SIG-M5 treated with dmso at 0.1 percent for 504 hours (cell line): ENCODE results near the gene LRTM2.

Experiments used
- DNase-seq: peaks from one replicate; lab custom pipeline; 2025; ENCODE audit not compliant: unreplicated experiment; lab: John Stamatoyannopoulos, UW

The LRTM2 gene

GRCh38 chr12:1882850-1883470, 62.6 kb downstream of the LRTM2 start:
- DNase-seq, result no peak

- DNase-seq, result no peak
These were observed 63.1 kb downstream of the LRTM2 start for GRCh38 chr12:1883513-1883912.

GRCh38 chr12:1884651-1885050, 64.3 kb downstream of the LRTM2 start:
- no peak for DNase-seq

GRCh38 chr12:1885082-1885596, 64.8 kb downstream of the LRTM2 start:
- DNase-seq, result no peak

GRCh38 chr12:1885599-1886245, 65.4 kb downstream of the LRTM2 start:
- no peak for DNase-seq
